ENCODE measurements around the gene STARD5. TPM values are rescaled to one million over a fixed set of nuclear protein-coding genes. Genes with fewer than 3 reads are reported as not detected.

The STARD5 gene
- total RNA-seq, 1 donor from 2014 or later = 8.5 TPM

DNA sequence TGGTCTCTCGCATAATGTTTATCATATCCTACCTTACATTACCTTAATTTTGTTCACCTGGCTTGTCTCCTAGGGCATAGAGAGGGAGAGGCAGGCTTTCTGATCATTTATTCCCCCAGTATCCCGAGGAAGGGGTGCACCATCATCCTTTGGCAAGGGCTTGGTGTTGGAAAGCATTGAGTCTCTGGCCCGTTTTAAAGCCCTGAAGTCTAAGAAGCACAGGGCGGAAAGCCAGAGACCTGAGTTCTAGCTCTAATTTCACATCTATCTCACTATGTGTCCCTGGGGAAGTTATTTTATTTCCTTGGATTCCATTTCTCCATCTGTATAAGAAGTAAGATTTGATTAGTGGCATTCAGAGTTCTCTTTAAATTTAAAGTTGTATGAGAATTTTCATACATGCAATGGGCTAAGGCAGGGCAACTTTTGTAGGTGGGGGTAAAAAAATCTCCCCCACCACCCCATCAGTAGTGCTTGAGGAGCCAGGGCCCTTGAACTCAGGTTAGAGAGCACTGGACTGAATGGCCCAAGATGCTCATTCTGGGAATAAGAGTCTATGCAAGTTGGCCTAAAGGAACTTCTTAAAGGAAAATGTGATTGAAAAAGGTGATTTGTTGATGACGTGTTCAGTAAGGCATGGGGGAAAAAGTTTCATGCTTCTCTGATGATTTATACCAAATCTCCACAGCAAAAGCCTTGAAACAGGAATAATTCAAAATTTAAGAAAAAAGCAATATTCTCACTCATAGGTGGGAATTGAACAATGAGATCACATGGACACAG, 40.0 kb upstream of the STARD5 start:
- Histone ChIP-seq H3K36me3 (no peaks in the 10 kb centered on the region), H4K20me1 (ENCODE audit: low read depth) (no peaks in the 10 kb centered on the region), H2AFZ (replicated peaks) (no peak overlapping the region), H3K4me3 (no peak overlapping the region), H3K9ac (no peak overlapping the region), H3K4me1 (no peaks in the 10 kb centered on the region), H3K4me2 (no peak overlapping the region), H3K79me2 (ENCODE audit: low read depth) (no peaks in the 10 kb centered on the region), H3F3A (ENCODE audit: low read depth) (no peaks in the 10 kb centered on the region), H3K9me3 (ENCODE audit: low read depth) (no peaks in the 10 kb centered on the region), H3K27me3 (no peaks in the 10 kb centered on the region), H3K27ac (no peak overlapping the region)
- Mint-ChIP-seq H3K4me1 (no peaks in the 10 kb centered on the region), H3K4me3 (no peak overlapping the region), H3K27ac (no peak overlapping the region), H3K9me3 (no peaks in the 10 kb centered on the region), H3K36me3 (no peaks in the 10 kb centered on the region), H3K27me3 (ENCODE audit: insufficient read depth, low read depth) (peaks cover 2% of the 10 kb centered on the region)
- DNase-seq (ENCODE audit: low spot score) = no peak
- TF ChIP-seq EZH2phosphoT487 (IDR thresholded peaks at IDR 0.05) (no peak), EZH2 (IDR thresholded peaks at IDR 0.05) (no peak)
- TF ChIP-seq, protein P1, sequence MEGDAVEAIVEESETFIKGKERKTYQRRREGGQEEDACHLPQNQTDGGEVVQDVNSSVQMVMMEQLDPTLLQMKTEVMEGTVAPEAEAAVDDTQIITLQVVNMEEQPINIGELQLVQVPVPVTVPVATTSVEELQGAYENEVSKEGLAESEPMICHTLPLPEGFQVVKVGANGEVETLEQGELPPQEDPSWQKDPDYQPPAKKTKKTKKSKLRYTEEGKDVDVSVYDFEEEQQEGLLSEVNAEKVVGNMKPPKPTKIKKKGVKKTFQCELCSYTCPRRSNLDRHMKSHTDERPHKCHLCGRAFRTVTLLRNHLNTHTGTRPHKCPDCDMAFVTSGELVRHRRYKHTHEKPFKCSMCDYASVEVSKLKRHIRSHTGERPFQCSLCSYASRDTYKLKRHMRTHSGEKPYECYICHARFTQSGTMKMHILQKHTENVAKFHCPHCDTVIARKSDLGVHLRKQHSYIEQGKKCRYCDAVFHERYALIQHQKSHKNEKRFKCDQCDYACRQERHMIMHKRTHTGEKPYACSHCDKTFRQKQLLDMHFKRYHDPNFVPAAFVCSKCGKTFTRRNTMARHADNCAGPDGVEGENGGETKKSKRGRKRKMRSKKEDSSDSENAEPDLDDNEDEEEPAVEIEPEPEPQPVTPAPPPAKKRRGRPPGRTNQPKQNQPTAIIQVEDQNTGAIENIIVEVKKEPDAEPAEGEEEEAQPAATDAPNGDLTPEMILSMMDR (IDR thresholded peaks at IDR 0.05) = no peak

DNA sequence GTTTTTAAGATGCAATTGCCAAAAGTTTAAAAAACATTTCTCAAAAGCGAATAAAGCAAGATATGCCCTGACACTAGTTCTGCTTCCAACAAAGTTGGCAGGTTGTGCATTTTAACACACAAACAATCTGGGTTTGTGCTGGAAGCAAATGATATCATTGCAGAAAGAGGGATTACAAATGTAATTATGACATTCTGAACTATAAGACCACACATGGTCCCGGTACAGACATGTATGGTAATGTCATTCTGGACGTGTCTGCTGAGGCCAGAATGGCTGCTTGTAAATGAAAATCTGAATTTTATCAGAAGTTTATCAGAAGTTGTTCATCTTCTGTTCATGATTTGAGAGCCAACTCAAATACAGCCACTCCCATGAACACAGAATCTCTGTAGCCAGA, 39.3 kb upstream of the STARD5 start:
- Mint-ChIP-seq H3K27ac (no peak overlapping the region), H3K4me1 (no peaks in the 10 kb centered on the region), H3K27me3 (ENCODE audit: insufficient read depth, low read depth) (peaks cover 2% of the 10 kb centered on the region), H3K9me3 (no peaks in the 10 kb centered on the region), H3K36me3 (no peaks in the 10 kb centered on the region), H3K4me3 (no peak overlapping the region)
- no peak overlapping the region for H3K4me2 ChIP-seq
- no peak overlapping the region for H2AFZ ChIP-seq (replicated peaks)
- no peaks in the 10 kb centered on the region for H3K79me2 ChIP-seq (ENCODE audit: low read depth)
- H3K9ac ChIP-seq = no peak overlapping the region
- H3K9me3 ChIP-seq (ENCODE audit: low read depth) = no peaks in the 10 kb centered on the region
- no peak overlapping the region for H3K27ac ChIP-seq
- no peaks in the 10 kb centered on the region for H3K36me3 ChIP-seq
- H3K4me1 ChIP-seq = no peaks in the 10 kb centered on the region
- no peak for DNase-seq (ENCODE audit: low spot score)
- H3K4me3 ChIP-seq = no peak overlapping the region
- no peaks in the 10 kb centered on the region for H3K27me3 ChIP-seq
- no peaks in the 10 kb centered on the region for H3F3A ChIP-seq (ENCODE audit: low read depth)
- no peaks in the 10 kb centered on the region for H4K20me1 ChIP-seq (ENCODE audit: low read depth)
- TF ChIP-seq EZH2 (IDR thresholded peaks at IDR 0.05) (no peak), EZH2phosphoT487 (IDR thresholded peaks at IDR 0.05) (no peak)
- TF ChIP-seq, protein P1 (IDR thresholded peaks at IDR 0.05) = no peak

- peaks cover 2% of the 10 kb centered on the region for H3K27me3 Mint-ChIP-seq (ENCODE audit: insufficient read depth, low read depth)
These were observed 38.8 kb upstream of the STARD5 start for GRCh38 chr15:81362790-81363189.

More at GRCh38 chr15:81362790-81363189, 38.8 kb upstream of the STARD5 start:
- no peaks in the 10 kb centered on the region for H4K20me1 ChIP-seq (ENCODE audit: low read depth)
- Mint-ChIP-seq H3K36me3 (no peaks in the 10 kb centered on the region), H3K4me3 (no peak overlapping the region), H3K4me1 (no peaks in the 10 kb centered on the region), H3K27ac (no peak overlapping the region), H3K9me3 (no peaks in the 10 kb centered on the region)
- H2AFZ ChIP-seq (replicated peaks) = no peak overlapping the region
- H3K27ac ChIP-seq = no peak overlapping the region
- H3K27me3 ChIP-seq = no peaks in the 10 kb centered on the region
- H3K4me2 ChIP-seq = no peak overlapping the region
- H3K36me3 ChIP-seq = no peaks in the 10 kb centered on the region
- TF ChIP-seq, protein P1 (IDR thresholded peaks at IDR 0.05) = no peak
- no peak for TF ChIP-seq EZH2phosphoT487 (IDR thresholded peaks at IDR 0.05)
- no peak for TF ChIP-seq EZH2 (IDR thresholded peaks at IDR 0.05)
- H3F3A ChIP-seq (ENCODE audit: low read depth) = no peaks in the 10 kb centered on the region
- no peak overlapping the region for H3K9ac ChIP-seq
- no peaks in the 10 kb centered on the region for H3K9me3 ChIP-seq (ENCODE audit: low read depth)
- no peak overlapping the region for H3K4me3 ChIP-seq
- DNase-seq (ENCODE audit: low spot score) = no peak
- H3K79me2 ChIP-seq (ENCODE audit: low read depth) = no peaks in the 10 kb centered on the region
- H3K4me1 ChIP-seq = no peaks in the 10 kb centered on the region
